CD14-positive monocyte (primary cell): Measurements from ENCODE around the gene PPP2R3B. TPM values are rescaled to one million over a fixed set of nuclear protein-coding genes. Genes with fewer than 3 reads are reported as not detected.

Experiments used
- DNase-seq, 3 donors: peaks; one replicate each; pipeline ENCODE4 v3.0.0-alpha.2; 2011 to 2022
- H2AFZ ChIP-seq: 2 replicates; pipeline ENCODE4 v1.6.0; 2012; ENCODE audit warnings: mild to moderate bottlenecking, low read depth, low read length, inconsistent platforms; ENCODE audit not compliant: insufficient read depth, poor library complexity, severe bottlenecking
- H3K27ac ChIP-seq, 2 donors: 1 replicate in 1 of 2; 2 replicates in 1 of 2; pipeline ENCODE4 v1.5.1; 2012 to 2013; ENCODE audit warnings: low read length in 2 of 2, control low read depth in 1 of 2, inconsistent platforms in 1 of 2, low read depth in 1 of 2, mild to moderate bottlenecking in 1 of 2
- H3K27me3 ChIP-seq, 2 donors: one replicate each; pipeline versions ENCODE4 v1.6.0 to v1.6.1; 2011 to 2013; ENCODE audit warnings: low read length in 2 of 2; ENCODE audit not compliant: control insufficient read depth in 2 of 2, insufficient read depth in 2 of 2
- H3K36me3 ChIP-seq, 2 donors: replicated peaks in 1 of 2; 1 replicate in 1 of 2; 2 replicates in 1 of 2; pipeline versions ENCODE4 v1.5.1 to v1.6.1; 2012 to 2013; ENCODE audit warnings: low read length in 2 of 2, control low read depth in 1 of 2, inconsistent platforms in 1 of 2, mild to moderate bottlenecking in 1 of 2; ENCODE audit not compliant: insufficient read depth in 2 of 2, control insufficient read depth in 1 of 2
- H3K4me1 ChIP-seq, 2 donors: 1 replicate in 1 of 2; 2 replicates in 1 of 2; pipeline versions ENCODE4 v1.5.1 to v1.6.1; 2012 to 2013; ENCODE audit warnings: low read length in 2 of 2, control low read depth in 1 of 2, inconsistent platforms in 1 of 2, mild to moderate bottlenecking in 1 of 2, moderate library complexity in 1 of 2; ENCODE audit not compliant: insufficient read depth in 2 of 2, control insufficient read depth in 1 of 2
- H3K4me2 ChIP-seq: replicated peaks from 2 replicates; pipeline ENCODE3; 2012; ENCODE audit warnings: low read length, moderate library complexity, mild to moderate bottlenecking; ENCODE audit not compliant: poor library complexity, severe bottlenecking; ENCODE audit errors: extremely low read depth
- H3K4me3 ChIP-seq, 3 experiments: fragments of 200-600 bp in 1 of 3; sonication (generic) in 1 of 3; replicated peaks in 1 of 3; 1 replicate in 2 of 3; 2 replicates in 1 of 3; pipeline ENCODE4 v1.5.1; 2011 to 2013; ENCODE audit warnings: low read length in 3 of 3, mild to moderate bottlenecking in 3 of 3, control low read depth in 2 of 3, low read depth in 2 of 3, inconsistent platforms in 1 of 3, moderate library complexity in 1 of 3
- H3K79me2 ChIP-seq: 2 replicates; pipeline ENCODE4 v1.6.0; 2012; ENCODE audit warnings: mild to moderate bottlenecking, control low read depth, inconsistent platforms, low read length, moderate library complexity; ENCODE audit not compliant: insufficient read depth
- H3K9ac ChIP-seq: 2 replicates; pipeline ENCODE4 v1.6.0; 2017; ENCODE audit warnings: low read length, mild to moderate bottlenecking; ENCODE audit not compliant: insufficient read depth, poor library complexity, severe bottlenecking
- H3K9me3 ChIP-seq, 2 donors: replicated peaks in 1 of 2; 1 replicate in 1 of 2; 2 replicates in 1 of 2; pipeline versions ENCODE4 v1.5.1 to v1.6.1; 2012 to 2013; ENCODE audit warnings: low read length in 2 of 2, control low read depth in 1 of 2; ENCODE audit not compliant: control insufficient read depth in 1 of 2, insufficient read depth in 1 of 2
- H4K20me1 ChIP-seq: 2 replicates; pipeline ENCODE4 v1.6.0; 2012; ENCODE audit warnings: mild to moderate bottlenecking, low read length, control low read depth, moderate library complexity; ENCODE audit not compliant: insufficient read depth
- H3K27ac Mint-ChIP-seq, 7 donors: one replicate each; pipeline ENCODE4 v1.8.0; 2020; ENCODE audit warnings: mild to moderate bottlenecking in 7 of 7, mixed read lengths in 7 of 7, moderate library complexity in 6 of 7, inconsistent platforms in 2 of 7
- H3K27me3 Mint-ChIP-seq, 3 donors: one replicate each; pipeline ENCODE4 v1.8.0; 2021 to 2022; ENCODE audit warnings: low read depth in 3 of 3, mild to moderate bottlenecking in 3 of 3, mixed read lengths in 3 of 3, moderate library complexity in 3 of 3, inconsistent platforms in 1 of 3
- H3K36me3 Mint-ChIP-seq, 2 donors: one replicate each; pipeline ENCODE4 v1.8.0; 2020; ENCODE audit warnings: mixed read lengths in 2 of 2, inconsistent platforms in 1 of 2, mild to moderate bottlenecking in 1 of 2
- H3K4me1 Mint-ChIP-seq: one replicate; pipeline ENCODE4 v1.8.0; 2020; ENCODE audit warnings: mild to moderate bottlenecking, mixed read lengths
- H3K4me3 Mint-ChIP-seq, 2 donors: one replicate each; pipeline ENCODE4 v1.8.0; 2020; ENCODE audit warnings: mild to moderate bottlenecking in 2 of 2, mixed read lengths in 2 of 2, moderate library complexity in 1 of 2
- H3K9me3 Mint-ChIP-seq, 7 donors: one replicate each; pipeline ENCODE4 v1.8.0; 2020 to 2022; ENCODE audit warnings: mixed read lengths in 7 of 7, mild to moderate bottlenecking in 6 of 7, moderate library complexity in 6 of 7, inconsistent platforms in 2 of 7
- WGBS: methylation state at CpG from one replicate; pipeline ENCODE4 v1.1.5; 2013; ENCODE audit warnings: missing lambda C conversion rate; ENCODE audit not compliant: insufficient coverage; 5-methylcytosine and 5-hydroxymethylcytosine counted together
- intact Hi-C, 2 donors: fragments of 100-400 bp; cut with micrococcal nuclease; formaldehyde crosslinking; loops; one replicate each; pipeline versions ENCODE4 v1.15.0 to v1.15.1; 2023
- polyA plus RNA-seq, 3 donors: library from polyadenylated mRNA; depleted of rRNA in 1 of 3; unstranded in 2 of 3; stranded (reverse) in 1 of 3; fragments of 300-500 nt in 2 of 3; fragments of >200 nt in 1 of 3; fragmentation: Illumina TruSeq in 2 of 3; gene quantifications; 1 replicate in 2 of 3; 2 replicates in 1 of 3; pipeline ENCODE4 v1.2.3, GENCODE V29; 2012 to 2021
- TF ChIP-seq, protein P1 (sequence below): fragments of 200-600 bp; IDR thresholded peaks from one replicate; pipeline ENCODE4 v1.8.0; 2022; ENCODE audit warnings: antibody characterized with exemption, mild to moderate bottlenecking

The PPP2R3B gene
- polyA plus RNA-seq, 3 donors = 2.1 to 9.0 (median 2.3) TPM

DNA sequence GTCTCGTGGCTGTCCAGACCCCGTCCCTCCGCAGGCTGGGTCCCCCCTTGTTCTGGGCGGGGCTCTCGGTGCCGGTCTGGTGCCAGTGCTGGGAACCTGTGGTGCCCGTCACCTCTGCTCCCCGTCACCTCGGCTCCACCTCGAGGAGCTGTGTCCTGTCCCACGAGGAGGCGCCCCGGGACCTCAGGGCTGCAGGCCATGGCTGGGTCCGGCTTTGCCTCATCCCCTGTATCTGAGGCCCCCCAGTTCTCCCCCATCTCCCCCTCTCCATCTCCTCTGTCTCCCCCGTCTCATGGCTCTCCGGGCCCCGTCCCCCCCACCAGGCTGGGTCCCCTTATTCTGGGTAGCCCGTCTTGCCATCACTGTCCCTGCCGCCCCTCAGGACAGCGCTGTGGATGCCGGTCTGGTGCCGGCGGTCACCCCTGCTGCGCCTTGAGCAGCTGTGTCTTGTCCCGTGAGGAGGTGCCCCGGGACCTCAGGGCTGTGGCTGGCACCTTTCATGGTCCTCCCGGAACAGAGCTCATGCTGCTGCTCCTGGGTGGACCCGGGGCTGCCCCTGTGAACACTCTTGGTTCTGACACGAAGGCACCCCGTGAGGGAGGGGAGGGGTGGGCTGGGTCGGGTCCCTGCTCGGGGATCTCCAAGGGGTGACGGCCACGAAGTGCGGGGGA lies 54.7 kb downstream of the PPP2R3B start:
- Histone ChIP-seq H3K4me1 (no peaks in the 10 kb centered on the region), H3K9ac (no peak overlapping the region), H2AFZ (no peak overlapping the region), H3K79me2 (no peaks in the 10 kb centered on the region), H3K4me2 (no peak overlapping the region), H3K9me3 (peaks cover 0 to 27% of the 10 kb centered on the region in 2 donors), H3K27me3 (peaks cover 0 to 21% of the 10 kb centered on the region in 2 donors), H3K27ac (no peak overlapping the region), H3K36me3 (peaks cover 0 to 9% of the 10 kb centered on the region in 2 donors), H4K20me1 (no peaks in the 10 kb centered on the region), H3K4me3 (no peak overlapping the region)
- H3K4me1 Mint-ChIP-seq = no peaks in the 10 kb centered on the region
- no peak overlapping the region for H3K27ac Mint-ChIP-seq
- H3K9me3 Mint-ChIP-seq = peaks cover 4 to 26% (median 14%) of the 10 kb centered on the region in 7 donors
- no peak for DNase-seq
- H3K27me3 Mint-ChIP-seq = peaks cover 15 to 31% (median 19%) of the 10 kb centered on the region in 3 donors
- TF ChIP-seq, protein P1, sequence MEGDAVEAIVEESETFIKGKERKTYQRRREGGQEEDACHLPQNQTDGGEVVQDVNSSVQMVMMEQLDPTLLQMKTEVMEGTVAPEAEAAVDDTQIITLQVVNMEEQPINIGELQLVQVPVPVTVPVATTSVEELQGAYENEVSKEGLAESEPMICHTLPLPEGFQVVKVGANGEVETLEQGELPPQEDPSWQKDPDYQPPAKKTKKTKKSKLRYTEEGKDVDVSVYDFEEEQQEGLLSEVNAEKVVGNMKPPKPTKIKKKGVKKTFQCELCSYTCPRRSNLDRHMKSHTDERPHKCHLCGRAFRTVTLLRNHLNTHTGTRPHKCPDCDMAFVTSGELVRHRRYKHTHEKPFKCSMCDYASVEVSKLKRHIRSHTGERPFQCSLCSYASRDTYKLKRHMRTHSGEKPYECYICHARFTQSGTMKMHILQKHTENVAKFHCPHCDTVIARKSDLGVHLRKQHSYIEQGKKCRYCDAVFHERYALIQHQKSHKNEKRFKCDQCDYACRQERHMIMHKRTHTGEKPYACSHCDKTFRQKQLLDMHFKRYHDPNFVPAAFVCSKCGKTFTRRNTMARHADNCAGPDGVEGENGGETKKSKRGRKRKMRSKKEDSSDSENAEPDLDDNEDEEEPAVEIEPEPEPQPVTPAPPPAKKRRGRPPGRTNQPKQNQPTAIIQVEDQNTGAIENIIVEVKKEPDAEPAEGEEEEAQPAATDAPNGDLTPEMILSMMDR = no peak
- intact Hi-C loops = no loop called here
- 60% methylated on average over 31 of the region's 35 CpGs for WGBS
- H3K36me3 Mint-ChIP-seq = peaks cover 12 to 32% of the 10 kb centered on the region in 2 donors
- peak overlapping the region in 1 of 2 donors; percentile 51 for H3K4me3 Mint-ChIP-seq

DNA sequence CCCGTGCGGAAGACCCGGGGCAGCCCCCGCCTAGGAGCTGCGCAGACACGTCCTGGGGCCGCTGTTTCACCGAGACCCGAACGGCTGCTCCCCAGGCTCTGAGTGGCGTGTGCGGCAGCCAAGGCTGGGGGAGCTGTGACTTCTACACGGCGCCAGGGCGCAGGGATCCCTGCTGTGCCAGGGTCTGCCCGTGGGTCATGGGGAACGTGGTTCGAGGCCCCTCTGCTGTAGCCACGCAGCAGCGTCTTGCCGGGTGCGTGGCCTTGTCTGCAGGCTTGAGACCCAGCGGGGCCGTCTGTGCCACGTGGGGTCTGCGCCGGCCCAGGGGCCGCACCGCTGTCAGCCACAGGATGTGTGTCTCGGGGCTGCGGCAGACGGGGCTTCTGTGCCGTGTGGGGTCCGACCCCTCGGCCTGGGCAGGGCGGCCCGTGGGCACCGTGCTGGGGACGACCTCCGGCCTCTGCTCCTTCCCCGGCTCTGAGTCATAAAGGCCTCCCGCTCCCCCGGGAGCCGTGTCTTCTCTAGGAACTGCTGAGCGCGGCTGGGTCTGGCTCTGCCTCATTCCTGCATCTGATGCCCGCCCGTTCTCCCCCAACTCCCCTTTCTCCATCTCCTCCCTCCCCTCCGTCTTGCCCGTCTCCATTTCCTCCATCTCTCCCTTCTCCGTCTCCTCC lies 55.4 kb downstream of the PPP2R3B start:
- peaks cover 8 to 26% of the 10 kb centered on the region in 2 donors for H3K36me3 Mint-ChIP-seq
- Histone ChIP-seq H3K9me3 (peaks cover 0 to 21% of the 10 kb centered on the region in 2 donors), H3K79me2 (no peaks in the 10 kb centered on the region), H3K4me1 (no peaks in the 10 kb centered on the region), H3K9ac (no peak overlapping the region), H3K4me2 (no peak overlapping the region), H3K27ac (no peak overlapping the region), H4K20me1 (no peaks in the 10 kb centered on the region), H3K36me3 (peaks cover 0 to 2% of the 10 kb centered on the region in 2 donors), H3K27me3 (peaks cover 0 to 21% of the 10 kb centered on the region in 2 donors), H2AFZ (no peak overlapping the region), H3K4me3 (no peak overlapping the region)
- TF ChIP-seq, protein P1 = no peak
- no peak for DNase-seq
- H3K4me3 Mint-ChIP-seq = peak overlapping the region in 1 of 2 donors; percentile 51
- peaks cover 15 to 33% (median 21%) of the 10 kb centered on the region in 3 donors for H3K27me3 Mint-ChIP-seq
- no peaks in the 10 kb centered on the region for H3K4me1 Mint-ChIP-seq
- intact Hi-C loops = no loop called here
- 2% methylated on average over 49 of the region's 51 CpGs for WGBS
- peak overlapping the region in 1 of 7 donors; percentile 57 for H3K27ac Mint-ChIP-seq
- H3K9me3 Mint-ChIP-seq = peaks cover 0 to 20% (median 11%) of the 10 kb centered on the region in 7 donors
